ENCODE data around the gene SEMA4A. TPM values are rescaled to one million over a fixed set of nuclear protein-coding genes. Genes with fewer than 3 reads are reported as not detected.
"Not testable (repeated sequence)": the region's sequence is repeated elsewhere in the genome, so short reads cannot be mapped to it uniquely, and the experiment has no call there.

The SEMA4A gene
- polyA plus RNA-seq, 1 of the 3 experiments (the other 2 are of a cell fraction), result 1.3 TPM

GRCh38 chr1:156123356-156124196, 29.8 kb upstream of the SEMA4A start (continued):
- TF ChIP-seq NFIC (IDR thresholded peaks at IDR 0.05; ENCODE audit: borderline replicate concordance), result peak; percentile 98
- no peak for TF ChIP-seq USF1 (IDR thresholded peaks at IDR 0.05; ENCODE audit: borderline replicate concordance, low read depth)
- TF ChIP-seq, protein P1, sequence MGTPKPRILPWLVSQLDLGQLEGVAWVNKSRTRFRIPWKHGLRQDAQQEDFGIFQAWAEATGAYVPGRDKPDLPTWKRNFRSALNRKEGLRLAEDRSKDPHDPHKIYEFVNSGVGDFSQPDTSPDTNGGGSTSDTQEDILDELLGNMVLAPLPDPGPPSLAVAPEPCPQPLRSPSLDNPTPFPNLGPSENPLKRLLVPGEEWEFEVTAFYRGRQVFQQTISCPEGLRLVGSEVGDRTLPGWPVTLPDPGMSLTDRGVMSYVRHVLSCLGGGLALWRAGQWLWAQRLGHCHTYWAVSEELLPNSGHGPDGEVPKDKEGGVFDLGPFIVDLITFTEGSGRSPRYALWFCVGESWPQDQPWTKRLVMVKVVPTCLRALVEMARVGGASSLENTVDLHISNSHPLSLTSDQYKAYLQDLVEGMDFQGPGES (IDR thresholded peaks at IDR 0.05; ENCODE audit: low read depth, low read length), result no peak
- no peak for TF ChIP-seq GABPA (IDR thresholded peaks at IDR 0.05; ENCODE audit: low read depth)
- no peak for TF ChIP-seq FOXM1 (IDR thresholded peaks at IDR 0.05; ENCODE audit: low read depth)
- TF ChIP-seq POLR2AphosphoS5 (IDR thresholded peaks at IDR 0.05; ENCODE audit: low read depth, low read length), result peak; percentile 81
- no peak for TF ChIP-seq MEF2A (IDR thresholded peaks at IDR 0.05; ENCODE audit: borderline replicate concordance, low read depth)
- TF ChIP-seq ELF1 (IDR thresholded peaks at IDR 0.05), result no peak
- TF ChIP-seq TAF1 (IDR thresholded peaks at IDR 0.05; ENCODE audit: borderline replicate concordance, low read depth, low read length), result peak; percentile 51
- TF ChIP-seq SIN3A (IDR thresholded peaks at IDR 0.05; ENCODE audit: borderline replicate concordance, low read depth, low read length), result peak; percentile 81; the same call in 1 of the 2 replicates
- TF ChIP-seq JUND (IDR thresholded peaks at IDR 0.05), result peak; percentile 65; the same call in 1 of the 2 replicates
- TF ChIP-seq MXI1 (IDR thresholded peaks at IDR 0.05; ENCODE audit: low read depth, low read length), result peak; percentile 90

DNA sequence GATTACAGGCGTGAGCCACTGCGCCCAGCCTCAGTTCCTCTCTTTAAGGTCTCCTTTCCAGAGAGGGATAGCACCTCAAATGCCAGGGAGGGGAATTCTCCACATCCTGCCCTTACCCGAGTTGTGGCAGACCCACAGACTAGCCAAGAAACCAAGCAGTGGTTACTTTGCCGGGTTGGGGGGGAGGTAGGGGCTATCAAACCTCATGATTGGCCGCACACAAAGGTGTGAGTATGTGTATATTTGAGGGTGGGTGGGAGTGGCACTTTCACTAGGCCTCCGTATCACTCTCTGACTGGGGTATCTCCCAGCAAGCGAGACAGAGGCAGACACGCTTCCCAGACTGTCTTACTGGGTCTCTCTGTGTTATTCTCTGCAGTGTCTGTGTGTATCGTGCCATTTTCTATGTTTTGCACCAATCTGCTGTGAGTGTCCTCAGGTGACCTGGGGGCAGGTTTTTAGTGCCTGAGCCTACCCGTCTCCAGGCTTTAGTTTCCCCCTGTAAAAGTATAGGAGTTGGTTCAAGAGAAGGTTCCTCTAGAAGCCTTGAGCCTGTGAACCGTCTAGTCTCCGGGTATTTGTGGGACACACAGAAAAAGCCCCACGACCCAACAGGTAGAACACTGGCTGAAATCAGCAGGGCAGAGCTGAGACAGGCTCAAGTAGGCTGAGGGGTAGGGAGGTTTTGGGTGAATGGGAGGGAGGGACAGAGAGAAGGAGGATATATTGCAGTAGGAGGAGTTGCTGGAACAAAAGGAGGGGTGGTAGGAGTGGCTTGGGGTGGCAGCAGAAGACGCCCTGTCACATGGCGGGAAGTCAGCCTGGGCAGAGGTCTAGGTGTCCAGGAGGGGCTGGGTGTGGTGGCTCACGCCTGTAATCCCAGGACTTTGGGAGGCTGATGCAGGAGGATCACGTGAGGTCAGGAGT, 28.6 kb upstream of the SEMA4A start:
- Histone ChIP-seq H3K27me3 (ENCODE audit: insufficient read depth) (no peaks in the 10 kb centered on the region), H4K20me1 (ENCODE audit: insufficient read depth) (peaks cover 81% of the 10 kb centered on the region), H2AFZ (ENCODE audit: low read depth) (no peak overlapping the region), H3K79me2 (ENCODE audit: insufficient read depth) (peaks cover 95% of the 10 kb centered on the region), H3K36me3 (replicated peaks in 1 of 2; ENCODE audit: control insufficient read depth in 1 of 2, insufficient read depth in 2 of 2, low read length in 1 of 2) (peaks cover 0 to 22% of the 10 kb centered on the region in 2 experiments), H3K9ac (peak overlapping the region; percentile 97), H3K4me1 (ENCODE audit: control insufficient read depth in 1 of 2, insufficient read depth in 2 of 2, low read depth in 1 of 2, low read length in 1 of 2) (peaks cover 83 to 90% of the 10 kb centered on the region in 2 experiments), H3K27ac (ENCODE audit: low read depth in 2 of 2, low read length in 1 of 2) (peak overlapping the region; percentile 97 to 100), H3K4me3 (ENCODE audit: low read depth in 2 of 2, low read length in 1 of 2) (peak overlapping the region in 1 of 2 experiments; percentile 59; a peak in 2 of 4 replicates), H3F3A (replicated peaks; ENCODE audit: insufficient read depth) (peaks cover 90% of the 10 kb centered on the region), H3K4me2 (peak overlapping the region; percentile 95), H3K9me2 (no peaks in the 10 kb centered on the region), H3K9me3 (no peaks in the 10 kb centered on the region)
- TF ChIP-seq, protein P2, sequence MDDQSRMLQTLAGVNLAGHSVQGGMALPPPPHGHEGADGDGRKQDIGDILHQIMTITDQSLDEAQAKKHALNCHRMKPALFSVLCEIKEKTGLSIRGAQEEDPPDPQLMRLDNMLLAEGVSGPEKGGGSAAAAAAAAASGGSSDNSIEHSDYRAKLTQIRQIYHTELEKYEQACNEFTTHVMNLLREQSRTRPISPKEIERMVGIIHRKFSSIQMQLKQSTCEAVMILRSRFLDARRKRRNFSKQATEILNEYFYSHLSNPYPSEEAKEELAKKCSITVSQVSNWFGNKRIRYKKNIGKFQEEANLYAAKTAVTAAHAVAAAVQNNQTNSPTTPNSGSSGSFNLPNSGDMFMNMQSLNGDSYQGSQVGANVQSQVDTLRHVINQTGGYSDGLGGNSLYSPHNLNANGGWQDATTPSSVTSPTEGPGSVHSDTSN (IDR thresholded peaks at IDR 0.05), result no peak
- TF ChIP-seq USF1 (IDR thresholded peaks at IDR 0.05; ENCODE audit: borderline replicate concordance, low read depth) (peak; percentile 41; the same call in 1 of the 2 replicates), POLR2AphosphoS5 (IDR thresholded peaks at IDR 0.05; ENCODE audit: low read depth, low read length) (0 out of 2 replicates have a peak, but pooled peaks have one; percentile 45)
- CTCF ChIA-PET, result interaction anchor here (1.0 to 40.5 kb wide), 6 partner anchors 9 to 237 kb away, joined by 3 to 1559 read pairs (median 9); partner anchors contain the start of gene MEX3A
- POLR2A ChIA-PET, result no interaction called here
- 66% methylated on average over 14 of the region's 17 CpGs for WGBS (ENCODE audit: low lambda C conversion rate)
- no peak for DNase-seq

DNA sequence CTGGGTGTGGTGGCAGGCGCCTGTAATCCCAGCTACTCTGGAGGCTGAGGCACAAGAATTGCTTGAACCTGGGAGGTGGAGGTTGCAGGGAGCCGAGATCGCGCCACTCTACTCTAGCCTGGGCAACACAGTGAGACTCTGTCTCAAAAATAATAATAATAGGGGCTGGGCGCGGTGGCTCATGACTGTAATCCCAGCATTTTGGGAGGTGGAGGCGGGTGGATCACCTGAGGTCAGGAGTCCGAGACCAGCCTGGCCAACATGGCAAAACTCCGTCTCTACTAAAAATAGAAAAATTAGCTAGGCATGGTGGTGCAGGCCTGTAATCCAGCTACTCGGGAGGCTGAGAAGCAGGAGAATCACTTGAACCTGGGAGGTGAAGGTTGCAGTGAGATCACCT, 27.8 kb upstream of the SEMA4A start:
- ChIA-PET CTCF (interaction anchor here (1.0 to 40.5 kb wide), 8 partner anchors 10 to 260 kb away, joined by 3 to 1559 read pairs (median 7); partner anchors contain the start of gene MEX3A), POLR2A (interaction anchor here (0.9 kb wide), 1 partner anchor 24 kb away, joined by 3 read pairs; no protein-coding TSS in a partner anchor)
- Histone ChIP-seq H3K4me2 (peak overlapping the region; percentile 95), H3K36me3 (replicated peaks in 1 of 2; ENCODE audit: control insufficient read depth in 1 of 2, insufficient read depth in 2 of 2, low read length in 1 of 2) (peaks cover 2 to 19% of the 10 kb centered on the region in 2 experiments), H3K27ac (ENCODE audit: low read depth in 2 of 2, low read length in 1 of 2) (peak overlapping the region; percentile 97 to 100), H3K79me2 (ENCODE audit: insufficient read depth) (peaks cover 93% of the 10 kb centered on the region), H3K4me3 (ENCODE audit: low read depth in 2 of 2, low read length in 1 of 2) (peak overlapping the region in 1 of 2 experiments; percentile 59; a peak in 1 of 4 replicates), H3F3A (replicated peaks; ENCODE audit: insufficient read depth) (peaks cover 92% of the 10 kb centered on the region), H3K4me1 (ENCODE audit: control insufficient read depth in 1 of 2, insufficient read depth in 2 of 2, low read depth in 1 of 2, low read length in 1 of 2) (peaks cover 85 to 88% of the 10 kb centered on the region in 2 experiments), H3K9ac (peak overlapping the region; percentile 97), H4K20me1 (ENCODE audit: insufficient read depth) (peaks cover 80% of the 10 kb centered on the region)
- not testable (repeated sequence) for H3K27me3 ChIP-seq (ENCODE audit: insufficient read depth); H3K9me2 ChIP-seq; DNase-seq; H2AFZ ChIP-seq (ENCODE audit: low read depth); H3K9me3 ChIP-seq
- WGBS (ENCODE audit: low lambda C conversion rate), result 78% methylated on average over 10 of the region's 10 CpGs
